GM18507 (cell line): ENCODE data around the gene CCZ1.
"Not testable (repeated sequence)": the region's sequence is repeated elsewhere in the genome, so short reads cannot be mapped to it uniquely, and the experiment has no call there.

ENCODE experiments used
- DNase-seq: peaks from one replicate; pipeline ENCODE4 v3.0.0; 2011; ENCODE audit warnings: low read depth; ENCODE audit not compliant: insufficient read length; ENCODE audit errors: extremely low spot score
- FAIRE-seq: peaks from 2 replicates; lab custom pipeline; 2011; peaks lifted over from hg19 to GRCh38; lab: Jason Lieb, UNC

CCZ1 gene

DNA sequence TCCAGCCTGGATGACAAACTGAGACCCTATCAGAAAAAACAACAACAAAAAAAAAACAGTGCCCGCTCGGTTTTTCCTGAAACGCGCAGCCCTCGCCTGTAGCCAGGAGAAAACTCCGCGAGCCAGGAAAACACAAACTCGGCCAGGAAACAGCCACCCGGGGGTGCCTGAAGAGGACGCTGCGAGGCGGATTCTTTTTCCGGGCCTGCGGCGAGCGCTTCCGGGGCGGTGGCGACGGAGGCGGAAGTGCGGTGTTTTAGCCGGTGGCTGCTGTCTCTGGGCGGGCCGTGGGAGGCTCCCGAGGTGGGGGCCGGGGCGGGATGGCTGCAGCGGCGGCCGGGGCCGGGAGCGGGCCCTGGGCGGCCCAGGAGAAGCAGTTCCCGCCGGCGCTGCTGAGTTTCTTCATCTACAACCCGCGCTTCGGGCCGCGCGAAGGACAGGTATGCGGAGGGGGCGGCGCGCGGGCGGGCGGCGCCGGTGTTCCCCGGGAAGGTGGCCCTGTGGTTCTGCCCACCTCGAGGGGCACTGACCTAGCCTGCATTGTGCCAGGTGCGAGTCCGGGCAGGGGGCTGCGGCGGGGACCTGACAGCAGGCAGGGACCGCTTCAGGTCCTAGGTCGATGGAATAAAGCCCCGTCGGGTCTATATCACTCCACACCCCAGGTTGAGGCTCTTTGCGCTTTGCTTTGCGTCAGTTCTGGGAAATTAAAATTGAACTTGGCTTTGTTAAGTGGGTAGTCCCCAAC, at the start of gene CCZ1:
CCZ1 (plus strand) TSS at position 254 of the 745 bp plus-strand sequence; CDS start at position 321, 67 bp downstream.
- DNase-seq = not testable (repeated sequence)

DNA sequence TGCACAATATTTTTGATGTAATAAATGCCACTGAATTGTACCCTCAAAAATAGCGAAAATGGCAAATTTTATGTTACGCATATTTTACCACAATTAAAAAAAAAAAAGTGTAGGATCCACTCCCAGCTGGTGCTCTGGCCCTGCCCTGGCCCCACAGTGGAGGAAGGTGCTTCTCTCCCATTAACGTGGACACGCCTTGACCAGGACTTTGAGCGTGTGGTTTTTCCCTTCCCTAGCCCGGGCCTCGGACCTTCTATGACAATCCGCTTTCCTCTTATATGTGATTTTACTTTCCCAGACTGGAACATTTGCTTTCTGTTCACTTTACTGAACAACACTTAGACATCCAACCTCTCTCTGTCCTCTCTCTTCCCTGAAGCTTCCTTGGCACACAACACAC, 47.6 kb upstream of the CCZ1 start:
- FAIRE-seq (no peak), DNase-seq (no peak)

More for the DNA sequence above, at the start of gene CCZ1:
- peak; percentile 86 for FAIRE-seq

DNA sequence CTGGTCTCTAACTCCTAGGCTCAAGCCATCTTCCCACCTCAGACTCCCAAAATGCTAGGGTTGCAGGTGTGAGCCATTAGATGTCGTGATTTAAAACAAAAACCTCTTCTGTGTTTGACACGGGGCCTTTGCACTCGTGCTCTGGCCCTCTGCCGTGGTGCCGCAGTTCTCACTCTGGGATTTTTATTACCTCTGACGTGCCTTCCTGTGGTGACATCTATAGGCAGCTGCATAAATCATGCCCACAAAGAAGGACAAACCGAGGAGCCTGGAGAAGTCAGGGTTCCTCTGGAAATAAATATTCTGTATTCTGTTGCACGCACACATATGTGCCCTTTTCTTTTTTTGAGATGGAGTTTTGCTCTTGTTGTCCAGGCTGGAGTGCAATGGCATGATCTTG, 43.8 kb upstream of the CCZ1 start:
- no peak for FAIRE-seq
- no peak for DNase-seq

DNA sequence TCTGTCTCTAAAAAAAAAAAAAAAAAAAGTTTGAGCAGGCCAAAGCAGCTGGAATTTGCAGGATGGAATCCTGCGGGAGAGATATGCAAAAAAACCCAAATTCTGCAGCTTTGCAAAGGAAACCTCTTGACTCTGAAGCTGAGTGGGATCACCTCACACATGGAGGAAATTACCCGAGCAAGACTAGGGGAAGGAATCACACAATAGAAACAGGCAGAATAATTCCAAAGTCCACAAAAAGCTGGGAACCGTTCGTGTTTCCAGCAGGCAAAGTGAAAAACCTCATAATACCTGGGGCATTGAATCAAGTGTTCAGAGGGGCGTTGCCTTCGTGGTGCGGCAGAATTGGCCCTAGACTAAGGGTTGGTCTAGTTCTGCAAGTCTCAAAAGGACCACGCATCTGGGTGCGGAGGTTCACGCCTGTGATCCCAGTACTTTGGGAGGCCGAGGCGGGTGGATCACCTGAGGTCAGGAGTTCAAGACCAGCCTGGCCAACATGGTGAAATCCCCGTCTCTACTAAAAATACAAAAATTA, 41.4 kb upstream of the CCZ1 start:
- FAIRE-seq, DNase-seq: not testable (repeated sequence)

DNA sequence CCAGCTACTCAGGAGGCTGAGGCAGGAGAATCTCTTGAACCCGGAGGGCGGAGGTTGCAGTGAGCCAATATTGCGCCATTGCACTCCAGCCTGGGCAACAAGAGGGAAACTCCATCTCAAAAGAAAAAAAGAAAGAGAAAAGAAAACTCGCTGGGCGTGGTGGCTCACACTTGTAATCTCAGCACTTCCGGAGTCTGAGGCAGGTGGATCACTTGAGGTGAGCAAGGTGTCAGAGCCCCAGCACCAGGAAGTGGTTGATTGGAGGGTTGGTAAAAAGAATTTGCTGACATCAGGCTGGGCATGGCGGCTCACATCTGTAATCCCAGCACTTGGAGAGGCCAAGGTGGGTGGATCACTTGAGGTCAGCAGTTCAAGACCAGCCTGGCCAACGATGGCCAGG, 40.0 kb upstream of the CCZ1 start:
- not testable (repeated sequence) for FAIRE-seq

DNA sequence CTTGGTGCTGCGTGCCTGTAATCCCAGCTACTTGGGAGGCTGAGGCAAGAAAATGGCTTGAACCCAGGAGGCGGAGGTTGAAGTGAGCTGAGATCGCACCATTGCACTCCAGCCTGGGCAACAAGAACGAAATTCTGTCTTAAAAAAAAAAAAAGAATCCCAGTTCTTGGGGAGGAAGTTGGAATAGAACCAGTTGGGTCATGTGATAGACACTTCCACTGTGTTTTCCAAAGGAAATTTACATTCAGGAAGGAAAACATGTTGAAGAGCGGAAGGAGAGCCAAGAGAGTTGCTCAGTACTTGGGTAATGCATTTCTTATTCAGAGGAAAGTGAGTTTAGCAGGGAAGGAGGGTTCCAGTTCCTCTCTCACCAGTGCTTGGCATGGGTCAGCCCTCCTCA, 37.3 kb upstream of the CCZ1 start:
- DNase-seq, FAIRE-seq: not testable (repeated sequence)

More for the DNA sequence above, 40.0 kb upstream of the CCZ1 start:
- DNase-seq = not testable (repeated sequence)

DNA sequence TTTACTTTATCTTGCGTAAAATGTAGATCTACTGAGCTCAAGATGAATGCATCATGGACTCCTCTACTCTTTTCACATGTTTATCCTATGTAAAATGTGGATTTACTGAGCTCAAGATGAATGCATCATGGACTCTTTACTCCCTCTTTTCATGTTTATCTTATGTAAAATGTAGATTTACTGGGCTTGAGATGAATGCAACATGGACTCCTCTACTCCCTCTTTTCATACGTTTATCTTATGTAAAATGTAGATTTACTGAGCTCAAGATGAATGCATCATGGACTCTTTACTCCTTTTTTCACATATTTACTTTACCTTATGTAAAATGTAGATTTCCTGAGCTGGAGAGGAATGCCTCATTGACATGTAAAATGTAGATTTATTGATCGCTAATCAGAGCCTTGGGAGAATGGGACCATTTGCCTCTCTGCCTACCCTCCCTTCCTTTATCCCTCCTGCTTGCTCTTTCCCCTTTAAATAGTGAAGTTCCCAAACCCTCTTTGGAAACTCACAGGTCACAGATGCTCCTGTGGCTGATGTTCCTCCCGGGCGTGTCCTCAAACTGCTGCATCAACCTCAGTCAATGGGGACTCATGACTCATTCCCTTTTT, 35.7 kb upstream of the CCZ1 start:
- DNase-seq, FAIRE-seq: not testable (repeated sequence)

DNA sequence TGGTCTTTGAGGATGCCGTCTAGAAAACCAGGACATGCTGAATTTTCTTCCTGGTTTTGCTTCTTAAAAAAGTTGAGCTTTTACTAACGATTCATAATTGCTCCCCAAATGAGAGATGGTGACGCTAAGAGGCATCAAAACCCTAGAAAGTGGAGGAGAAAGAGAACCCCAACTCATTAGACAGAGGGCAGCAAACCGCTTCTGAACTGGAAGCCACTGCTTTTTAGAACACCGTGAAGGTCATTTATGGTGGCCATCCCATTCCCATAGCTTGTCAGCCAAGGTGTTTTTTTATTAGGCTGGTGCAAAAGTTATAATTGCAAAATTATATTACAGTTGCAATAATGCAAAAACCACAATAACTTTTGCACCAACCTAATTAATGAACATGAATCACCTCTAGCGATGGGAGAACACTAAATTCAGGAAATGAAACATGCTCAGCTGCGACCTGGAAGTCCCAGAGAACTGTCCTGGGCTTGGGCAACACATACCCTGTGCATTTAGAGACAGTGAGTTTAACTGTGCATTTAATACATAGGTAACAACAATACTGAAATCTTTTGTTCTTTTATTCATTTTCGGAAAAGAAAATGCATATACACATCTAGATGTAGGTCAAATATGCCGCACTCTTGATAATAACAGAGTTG, 33.1 kb upstream of the CCZ1 start:
- not testable (repeated sequence) for DNase-seq, FAIRE-seq

DNA sequence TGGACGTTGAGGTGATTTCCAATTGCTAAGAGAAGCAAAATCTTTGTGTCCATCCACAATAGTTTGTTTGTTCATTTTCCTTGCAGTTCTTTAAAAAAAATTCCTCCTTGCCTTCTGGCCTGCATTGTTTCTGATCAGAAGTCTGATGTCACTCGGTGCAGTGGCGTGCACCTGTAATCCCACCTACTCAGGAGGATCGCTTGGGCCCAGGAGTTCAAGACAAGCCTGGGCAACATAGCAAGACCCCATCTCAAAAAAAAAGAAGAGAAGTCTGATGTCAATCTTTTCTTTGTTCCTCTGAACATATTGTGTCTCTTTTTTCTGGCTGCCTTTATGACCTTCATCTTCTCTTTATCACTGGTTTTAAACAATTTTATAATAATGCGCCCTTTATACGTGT, 31.5 kb upstream of the CCZ1 start:
- FAIRE-seq (no peak), DNase-seq (no peak)

DNA sequence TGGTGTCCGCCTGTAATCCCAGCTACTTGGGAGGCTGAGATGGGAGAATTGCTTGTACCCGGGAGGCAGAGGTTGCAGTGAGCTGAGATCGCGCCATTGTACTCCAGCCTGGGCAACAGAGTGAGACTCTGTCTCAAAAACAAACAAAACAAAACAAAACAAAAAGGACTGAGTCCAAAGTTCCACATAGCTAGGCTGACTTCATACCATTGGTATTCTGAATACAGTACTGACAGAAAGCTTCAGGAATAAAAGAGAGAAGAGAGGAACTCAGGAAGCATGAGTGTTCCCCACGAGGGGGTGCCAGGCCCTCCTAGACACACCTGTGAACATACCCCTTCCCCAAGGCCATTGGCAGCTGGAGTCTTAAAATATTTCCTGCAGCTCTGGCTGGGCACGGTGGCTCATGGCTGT, 29.6 kb upstream of the CCZ1 start:
- DNase-seq, FAIRE-seq: not testable (repeated sequence)

DNA sequence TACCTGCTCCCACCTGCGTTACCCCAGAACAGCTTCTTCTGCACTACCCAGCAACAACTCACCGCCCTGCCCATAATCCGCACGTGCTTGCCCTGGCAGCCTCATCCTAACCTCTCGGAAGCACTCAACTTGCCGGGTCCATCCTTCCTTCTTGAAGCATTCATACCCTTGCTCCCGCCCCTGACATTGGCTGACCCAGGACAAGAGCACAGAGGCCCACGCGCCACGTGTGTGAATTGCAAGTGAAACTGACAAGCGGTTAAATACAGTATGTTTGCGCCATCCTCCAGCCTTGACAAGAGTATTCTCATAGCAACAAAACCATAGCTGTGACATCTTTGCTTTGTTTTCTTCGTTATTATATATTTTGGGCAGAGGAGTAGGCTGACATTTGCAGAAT, 28.8 kb upstream of the CCZ1 start:
- DNase-seq (no peak), FAIRE-seq (no peak)

DNA sequence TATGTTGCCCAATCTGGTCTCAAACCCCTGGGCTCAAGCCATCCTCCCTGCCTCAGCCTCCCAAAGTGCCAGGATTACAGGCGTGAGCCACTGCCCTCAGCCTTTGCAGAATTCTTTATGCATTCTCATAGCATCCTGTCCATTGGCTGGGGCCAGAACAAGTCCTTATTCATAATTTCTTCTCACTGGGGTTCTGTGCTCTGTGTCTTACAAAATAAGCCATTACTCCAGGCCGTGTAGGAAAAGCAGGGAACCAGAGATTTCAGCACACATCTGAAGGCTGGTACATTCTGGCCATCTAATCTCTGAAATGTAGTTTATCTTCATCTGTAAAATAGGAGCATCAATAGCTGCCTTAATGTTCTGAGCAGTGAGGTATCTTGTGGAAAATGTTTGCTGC, 28.2 kb upstream of the CCZ1 start:
- FAIRE-seq (no peak), DNase-seq (no peak)

DNA sequence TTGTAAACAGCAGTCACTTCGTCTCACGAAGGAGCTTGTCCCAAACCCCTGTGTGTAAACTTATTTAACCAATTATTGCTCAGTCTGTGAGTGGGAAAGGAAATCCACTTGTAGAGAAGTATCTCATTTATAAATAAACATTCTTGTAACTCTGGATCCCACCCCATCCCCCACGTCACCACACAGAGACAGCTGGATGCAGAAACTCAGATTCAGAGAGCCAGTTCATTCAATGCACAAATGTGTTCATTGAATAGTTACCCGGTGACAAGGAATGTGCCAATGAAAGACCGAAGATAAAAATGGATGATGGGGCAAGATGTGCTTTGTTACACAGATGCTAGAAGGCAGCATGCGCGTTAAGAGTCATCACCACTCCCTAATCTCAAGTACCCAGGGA, 26.2 kb upstream of the CCZ1 start:
- no peak for FAIRE-seq
- DNase-seq = no peak

DNA sequence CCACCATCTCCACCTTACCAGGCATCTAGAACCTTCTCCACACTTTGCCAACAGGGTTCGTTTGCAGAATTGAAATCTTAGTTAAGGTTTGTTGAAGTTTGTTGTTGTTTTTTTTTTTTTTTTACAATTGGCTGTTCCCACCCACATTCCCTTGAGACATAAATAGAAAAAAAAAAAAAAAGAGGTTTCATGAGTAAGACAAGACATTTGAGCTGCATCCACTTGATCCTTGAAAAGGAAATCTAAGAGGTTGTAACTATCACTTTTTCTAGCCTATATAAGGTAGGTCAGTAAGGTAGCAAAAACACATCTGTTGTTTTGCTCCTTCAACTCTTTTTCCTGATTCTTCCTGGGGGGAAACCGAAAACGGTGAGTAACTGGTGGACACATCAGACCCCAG, 18.9 kb upstream of the CCZ1 start:
- DNase-seq, FAIRE-seq: not testable (repeated sequence)

DNA sequence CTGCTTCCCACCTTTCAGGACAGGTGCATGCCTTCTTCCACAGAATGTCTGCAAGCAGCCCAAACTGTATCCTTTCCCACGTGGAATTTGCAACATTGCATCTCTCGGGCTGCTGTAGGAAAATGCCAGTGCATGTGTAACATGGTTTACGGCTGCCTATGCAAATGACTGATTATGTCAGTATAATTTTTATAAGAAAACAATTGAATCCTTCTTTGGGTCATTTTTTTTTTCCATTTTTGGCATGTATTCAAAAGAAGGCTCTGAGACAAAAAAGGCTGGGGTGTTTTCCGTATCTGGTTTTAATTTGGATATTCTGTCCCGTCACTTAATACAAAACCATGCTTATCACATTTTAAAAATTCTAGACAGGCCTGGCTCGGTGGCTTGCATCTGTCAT, 18.4 kb upstream of the CCZ1 start:
- not testable (repeated sequence) for DNase-seq, FAIRE-seq

DNA sequence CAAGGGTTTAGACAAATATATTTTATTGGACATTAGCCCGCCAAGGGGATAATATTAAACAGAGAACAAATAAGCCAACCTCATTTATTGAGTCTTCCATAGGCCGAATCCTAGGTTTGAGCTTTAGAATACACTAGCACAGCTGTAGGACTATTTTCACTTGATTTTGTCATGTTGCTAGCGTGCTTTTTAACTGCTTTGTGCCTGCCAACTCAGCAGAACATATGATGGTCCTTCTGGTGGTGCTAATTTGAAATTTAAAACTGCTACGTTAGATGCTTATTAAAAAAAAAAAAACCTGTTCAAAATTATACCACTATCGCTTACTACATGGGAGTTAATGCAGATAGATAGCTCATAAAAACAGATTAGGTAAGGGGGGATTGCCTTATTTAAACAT, 14.1 kb upstream of the CCZ1 start:
- not testable (repeated sequence) for FAIRE-seq, DNase-seq

DNA sequence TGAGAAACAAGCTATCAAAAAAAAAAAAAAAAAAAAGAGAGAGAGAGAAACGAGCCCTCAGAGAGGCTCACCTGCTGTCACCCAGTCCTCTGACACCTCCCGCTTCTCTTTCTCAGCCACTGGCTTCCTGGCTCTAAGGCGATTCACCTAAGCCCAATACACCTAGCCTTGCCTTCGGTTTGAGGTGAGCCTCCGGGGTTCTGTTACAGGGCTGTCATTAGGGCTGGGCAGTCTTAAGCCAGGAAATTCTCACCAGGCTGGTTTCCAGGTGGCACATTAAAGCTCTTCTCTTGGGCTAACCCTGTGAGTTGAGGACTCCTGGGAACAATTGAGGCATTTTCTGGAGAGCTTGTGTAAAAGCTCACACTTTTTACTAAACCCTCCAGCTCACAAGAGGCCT, 10.5 kb upstream of the CCZ1 start:
- FAIRE-seq, DNase-seq: not testable (repeated sequence)

DNA sequence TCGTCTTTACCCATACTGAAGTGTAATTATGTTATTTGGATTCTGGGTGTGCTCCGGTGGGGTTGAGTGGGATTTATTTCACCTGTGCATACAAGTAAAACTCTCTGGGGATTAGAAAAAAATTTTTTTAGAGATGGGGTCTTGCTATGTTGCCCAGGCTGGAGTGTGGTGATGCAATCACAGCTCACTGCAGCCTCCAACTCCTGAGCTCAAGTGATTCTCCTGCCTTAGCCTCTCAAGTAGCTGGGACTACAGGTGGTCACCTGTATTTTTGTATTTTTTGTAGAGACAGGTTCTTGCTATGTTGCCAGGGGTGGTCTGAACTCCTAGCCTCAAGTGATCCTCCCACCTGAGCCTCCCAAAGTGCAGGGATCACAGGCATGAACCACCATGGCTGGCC, 8.3 kb upstream of the CCZ1 start:
- FAIRE-seq, DNase-seq: not testable (repeated sequence)

DNA sequence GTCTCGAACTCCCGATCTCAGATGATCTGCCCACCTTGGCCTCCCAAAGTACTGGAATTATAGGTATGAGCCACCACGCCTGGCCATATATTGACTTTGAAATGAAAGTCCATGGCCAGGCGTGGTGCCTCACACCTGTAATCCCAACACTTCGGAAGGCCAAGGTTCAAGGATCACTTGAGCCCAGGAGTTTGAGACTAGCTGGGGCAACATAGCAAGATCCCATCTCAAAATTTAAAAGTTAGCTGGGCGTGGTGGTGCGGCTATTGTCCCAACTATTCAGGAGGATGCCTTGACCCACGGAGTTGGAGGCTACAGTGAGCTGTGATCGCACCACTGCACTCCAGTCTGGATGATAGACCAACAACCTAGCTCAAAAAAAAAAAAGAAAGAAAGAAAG, 6.0 kb upstream of the CCZ1 start:
- FAIRE-seq (no peak), DNase-seq (no peak)

DNA sequence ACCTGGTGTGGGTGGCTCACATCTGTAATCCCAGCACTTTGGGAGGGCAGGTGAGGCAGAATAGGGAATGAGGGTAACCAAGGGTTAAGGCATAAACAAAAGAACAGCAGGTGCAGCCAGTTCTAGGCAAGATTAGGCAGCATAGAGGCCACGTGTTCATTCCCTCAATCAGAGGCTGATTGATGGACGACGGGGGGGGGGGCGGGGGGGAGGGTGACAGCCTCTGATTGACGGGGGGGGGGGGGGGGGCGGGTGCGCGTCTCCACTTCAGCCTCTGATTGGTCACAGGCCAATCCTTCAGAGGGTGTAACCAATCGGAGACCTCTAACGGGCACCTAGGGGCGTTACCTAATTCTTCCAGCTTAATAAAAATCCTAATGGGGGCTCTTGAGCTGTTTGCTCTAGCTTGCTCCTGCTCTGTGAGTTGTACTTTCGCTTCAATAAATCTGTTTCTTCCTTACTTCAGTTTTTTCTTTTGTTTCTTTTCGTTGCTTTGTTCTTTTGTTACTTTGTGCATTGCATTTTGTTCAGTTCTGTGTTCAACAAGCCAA, 1.1 kb upstream of the CCZ1 start:
- FAIRE-seq, DNase-seq: not testable (repeated sequence)
